ENCODE data around the gene KLHL21.
A peak's percentile ranks its signal among the peaks of the same experiment; 100 is the strongest.
"Not testable (repeated sequence)": the region's sequence is repeated elsewhere in the genome, so short reads cannot be mapped to it uniquely, and the experiment has no call there.

The KLHL21 gene, protein sequence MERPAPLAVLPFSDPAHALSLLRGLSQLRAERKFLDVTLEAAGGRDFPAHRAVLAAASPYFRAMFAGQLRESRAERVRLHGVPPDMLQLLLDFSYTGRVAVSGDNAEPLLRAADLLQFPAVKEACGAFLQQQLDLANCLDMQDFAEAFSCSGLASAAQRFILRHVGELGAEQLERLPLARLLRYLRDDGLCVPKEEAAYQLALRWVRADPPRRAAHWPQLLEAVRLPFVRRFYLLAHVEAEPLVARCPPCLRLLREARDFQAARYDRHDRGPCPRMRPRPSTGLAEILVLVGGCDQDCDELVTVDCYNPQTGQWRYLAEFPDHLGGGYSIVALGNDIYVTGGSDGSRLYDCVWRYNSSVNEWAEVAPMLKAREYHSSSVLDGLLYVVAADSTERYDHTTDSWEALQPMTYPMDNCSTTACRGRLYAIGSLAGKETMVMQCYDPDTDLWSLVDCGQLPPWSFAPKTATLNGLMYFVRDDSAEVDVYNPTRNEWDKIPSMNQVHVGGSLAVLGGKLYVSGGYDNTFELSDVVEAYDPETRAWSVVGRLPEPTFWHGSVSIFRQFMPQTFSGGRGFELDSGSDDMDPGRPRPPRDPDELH

DNA sequence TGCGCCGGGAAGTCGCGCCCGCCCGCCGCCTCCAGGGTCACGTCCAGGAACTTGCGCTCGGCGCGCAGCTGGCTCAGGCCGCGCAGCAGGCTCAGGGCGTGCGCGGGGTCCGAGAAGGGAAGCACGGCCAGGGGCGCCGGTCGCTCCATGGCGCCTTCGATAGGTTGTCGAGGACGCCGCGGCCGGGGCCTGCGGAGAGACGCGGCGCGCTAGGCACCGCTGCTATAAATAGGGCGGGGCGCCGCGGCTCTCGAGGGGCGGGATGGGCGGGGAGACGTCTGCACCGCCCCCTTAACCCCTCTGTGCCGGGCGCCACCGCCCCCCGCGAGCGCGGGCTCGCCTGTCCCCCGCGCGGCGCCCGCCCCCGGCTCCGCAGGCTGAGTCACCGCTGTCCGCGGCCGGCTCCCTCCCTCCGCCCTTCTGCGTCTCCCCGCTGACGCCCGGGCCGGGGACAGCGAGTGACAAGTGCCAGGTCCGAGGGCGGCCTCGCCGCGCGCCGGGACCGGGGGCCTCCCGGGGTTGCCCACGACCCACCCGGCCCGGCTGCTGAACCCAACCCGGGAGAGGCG is at the start of gene KLHL21:
KLHL21 (minus strand) TSS at position 201 of the 569 bp plus-strand sequence; CDS start at position 149, 52 bp downstream.
- peak; percentile 83 for DNase-seq

GRCh38 chr1:6651909-6652308 is 49.2 kb upstream of the KLHL21 start:
- no peak for DNase-seq

DNA sequence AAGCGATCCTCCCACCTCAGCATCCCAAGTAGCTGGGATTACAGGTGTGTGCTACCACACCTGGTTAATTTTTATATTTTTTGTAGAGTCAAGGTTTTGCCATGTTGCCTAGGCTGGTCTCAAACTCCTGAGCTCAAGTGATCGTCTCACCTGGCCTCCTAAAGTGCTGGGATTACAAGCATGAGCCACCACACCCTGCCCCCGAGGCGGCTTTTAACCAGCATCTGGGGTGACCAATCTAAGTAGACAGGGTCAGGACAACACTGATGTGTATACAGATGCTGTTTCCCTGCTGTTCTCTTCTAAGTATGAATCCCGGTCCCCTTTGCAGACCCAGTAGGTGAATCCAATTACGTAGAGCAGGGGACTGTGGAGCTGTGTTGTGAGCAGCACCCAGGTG is 45.9 kb upstream of the KLHL21 start:
- DNase-seq, result no peak

- peak; percentile 8 for DNase-seq
Observed at GRCh38 chr1:6646499-6647148, 44.0 kb upstream of the KLHL21 start.

DNA sequence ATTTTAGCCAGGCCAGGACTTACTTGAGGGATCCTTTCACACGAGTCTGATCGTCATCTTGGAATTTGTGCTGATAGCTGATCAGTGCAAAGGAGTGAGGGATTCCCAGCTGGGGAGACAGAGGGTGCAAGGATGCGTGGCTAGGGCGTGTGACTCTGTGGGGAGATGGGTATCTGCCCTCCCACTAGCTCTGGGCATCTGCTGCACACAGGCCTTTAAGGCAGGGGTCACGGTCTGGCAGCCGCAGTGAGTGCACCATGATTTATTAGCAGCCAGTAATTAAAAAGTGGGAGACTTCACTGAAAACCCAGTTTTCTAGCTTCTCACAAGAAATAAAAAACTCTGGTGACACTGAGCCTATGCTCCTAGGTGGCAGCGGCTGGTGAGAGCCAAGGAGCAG is 42.3 kb upstream of the KLHL21 start:
- DNase-seq, result no peak

DNA sequence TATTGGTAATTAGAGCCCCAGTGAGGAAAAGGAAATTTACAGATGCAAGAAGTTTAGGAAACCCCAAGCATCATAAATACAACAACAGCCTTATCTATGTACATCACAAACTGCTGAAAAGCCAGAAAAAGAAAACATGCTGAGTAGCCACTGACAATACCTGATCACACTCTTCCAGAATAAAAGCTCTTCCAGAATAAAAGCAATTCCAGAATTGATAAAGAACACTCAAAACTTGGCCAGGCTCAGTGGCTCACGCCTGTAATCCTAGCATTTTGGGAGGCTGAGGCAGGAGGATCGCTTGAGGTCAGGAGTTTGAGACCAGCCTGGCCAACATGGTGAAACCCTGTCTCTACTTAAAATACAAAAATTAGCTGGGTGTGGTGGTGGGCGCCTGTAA is 38.2 kb upstream of the KLHL21 start:
- not testable (repeated sequence) for DNase-seq

DNA sequence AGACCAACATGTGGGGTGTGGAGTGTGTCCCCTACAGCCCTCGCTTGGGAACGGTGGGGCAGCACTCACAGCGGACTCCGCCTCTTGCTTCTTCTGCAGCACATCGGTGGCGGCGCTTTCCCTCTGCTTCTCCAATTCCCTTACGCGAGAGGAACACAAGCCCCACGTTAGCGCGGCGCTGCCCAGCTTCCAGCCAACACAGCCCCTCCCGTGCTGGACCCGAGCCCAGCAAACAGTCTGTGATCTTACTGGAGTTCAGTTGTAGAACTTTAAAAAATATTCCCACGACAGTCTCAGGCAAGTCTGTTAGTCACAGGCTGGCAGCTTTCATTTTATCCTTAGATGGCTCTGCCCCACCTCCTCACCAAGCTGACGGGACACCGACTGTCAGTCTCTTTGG is 35.6 kb upstream of the KLHL21 start:
- no peak for DNase-seq

GRCh38 chr1:6637770-6638169 is 35.1 kb upstream of the KLHL21 start:
- no peak for DNase-seq

GRCh38 chr1:6636778-6637177 is 34.1 kb upstream of the KLHL21 start:
- DNase-seq, result not testable (repeated sequence)

DNA sequence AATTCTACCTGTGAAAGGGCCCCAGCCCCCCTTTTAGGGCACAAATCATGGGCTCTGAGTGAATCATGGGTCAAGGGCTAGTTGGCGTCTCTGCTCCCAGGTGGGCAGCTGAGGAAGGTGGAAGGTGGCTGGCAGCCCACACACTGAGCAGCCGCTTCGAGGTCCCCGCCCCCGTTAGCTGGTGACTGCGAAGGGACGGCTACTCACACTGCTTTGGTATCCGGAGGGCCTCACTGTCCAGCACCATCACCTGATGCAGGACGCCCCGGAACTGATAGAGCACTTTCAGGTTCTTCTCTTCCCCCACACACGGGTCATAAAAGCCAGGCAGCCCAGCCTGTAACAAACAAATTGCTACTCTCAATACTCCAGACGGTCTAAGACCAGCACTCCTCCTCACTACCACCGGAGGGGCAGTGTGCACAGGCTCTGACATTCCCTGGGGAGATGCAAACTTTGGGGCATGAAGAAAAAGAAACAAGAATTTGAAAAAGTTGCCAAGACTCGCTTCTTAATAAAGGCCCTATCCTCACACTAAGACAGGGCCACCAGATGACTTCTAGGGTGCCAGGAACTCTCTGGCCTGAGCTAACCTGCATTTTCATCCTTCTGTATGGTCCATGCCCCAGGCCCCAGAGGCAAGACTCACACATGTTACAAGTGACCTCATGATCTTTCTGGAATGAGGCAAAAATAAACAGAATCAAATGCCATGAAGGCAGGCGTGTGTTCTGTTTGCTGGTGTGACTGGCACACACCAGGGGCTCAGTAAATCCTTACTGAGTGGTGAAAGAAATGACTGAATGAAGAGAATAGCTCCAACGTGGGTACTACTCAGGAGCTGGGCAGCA is 33.5 kb upstream of the KLHL21 start:
- no peak for DNase-seq

DNA sequence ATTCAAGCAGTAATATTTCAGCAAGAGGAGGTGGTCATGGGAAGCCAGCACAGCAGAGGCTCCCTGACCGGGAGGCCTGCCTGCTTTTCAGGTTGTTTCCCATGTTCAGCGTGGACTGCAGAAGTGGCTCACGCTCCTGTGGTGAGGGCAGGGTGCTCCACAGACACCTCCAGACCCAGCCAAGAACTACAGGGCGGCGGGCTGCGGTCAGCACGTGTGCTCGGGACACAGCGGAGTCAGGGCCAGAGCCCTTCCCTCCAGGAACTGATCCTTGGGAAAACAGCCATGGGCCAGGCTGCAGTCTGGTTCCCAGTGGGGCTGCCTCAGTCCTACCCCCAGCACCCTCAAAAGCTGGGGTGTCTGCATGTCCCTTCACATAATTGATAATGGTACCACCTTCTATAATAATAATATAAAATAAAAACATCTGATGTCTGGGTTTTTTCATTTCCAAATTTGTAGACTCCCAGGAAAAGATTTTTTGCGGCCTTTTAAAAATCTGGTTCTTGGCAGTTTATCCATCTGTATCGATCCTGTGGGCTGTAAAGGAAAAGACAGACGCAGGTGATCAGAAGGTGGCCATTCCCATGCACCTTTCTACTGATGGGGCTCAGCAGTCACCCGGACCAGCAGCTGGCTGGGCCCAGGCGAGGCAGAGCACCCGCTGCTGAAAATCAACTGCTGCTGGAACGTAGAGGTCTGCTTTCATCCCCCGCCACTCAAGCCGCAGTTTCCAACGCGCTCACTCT is 32.7 kb upstream of the KLHL21 start:
- no peak for DNase-seq

- DNase-seq, result peak; percentile 17
Observed at GRCh38 chr1:6634371-6635052, 31.8 kb upstream of the KLHL21 start.

DNA sequence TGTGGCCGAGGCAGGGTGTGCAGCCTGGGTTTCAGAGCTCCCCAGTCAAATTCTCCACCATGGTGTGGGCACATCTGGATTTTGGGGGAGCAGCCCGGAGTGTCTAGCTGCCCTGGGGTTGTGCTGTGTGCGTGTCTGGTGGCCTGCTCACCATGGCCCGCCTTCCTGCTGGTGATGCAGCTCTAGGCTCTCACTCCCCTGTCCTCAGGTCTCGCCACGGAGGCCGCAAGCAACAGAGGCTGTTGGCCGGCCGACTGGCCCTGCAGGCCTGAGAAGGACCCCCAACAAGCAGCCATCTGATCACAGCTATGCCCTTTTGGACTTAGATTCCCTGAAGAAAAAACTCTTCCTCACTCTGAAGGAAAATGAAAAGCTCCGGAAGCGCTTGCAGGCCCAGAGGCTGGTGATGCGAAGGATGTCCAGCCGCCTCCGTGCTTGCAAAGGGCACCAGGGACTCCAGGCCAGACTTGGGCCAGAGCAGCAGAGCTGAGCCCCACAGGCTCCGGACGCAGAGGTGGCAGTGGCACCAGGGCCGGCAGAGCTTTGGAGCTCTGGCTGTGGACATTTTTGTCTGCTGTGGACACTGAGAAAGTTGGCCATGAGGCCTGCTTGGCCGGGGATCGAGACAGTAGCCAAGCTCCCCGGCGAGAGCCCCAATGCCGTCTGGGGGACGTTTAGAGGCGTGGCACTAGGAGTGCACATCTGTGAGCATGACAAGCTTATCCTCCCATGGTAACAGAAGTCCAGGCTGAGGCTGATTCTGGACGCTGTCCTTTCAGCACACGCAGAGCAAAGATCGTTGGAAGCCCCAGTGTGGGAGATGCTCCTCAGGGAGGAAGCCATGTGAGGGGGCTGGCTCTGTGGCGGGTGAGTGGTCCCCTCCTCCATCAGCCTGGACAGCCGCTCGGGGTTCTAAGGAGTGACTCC is 30.2 kb upstream of the KLHL21 start:
- DNase-seq, result no peak

GRCh38 chr1:6631058-6631457 is 28.4 kb upstream of the KLHL21 start:
- DNase-seq, result no peak

GRCh38 chr1:6630027-6630426 is 27.4 kb upstream of the KLHL21 start:
- no peak for DNase-seq

DNA sequence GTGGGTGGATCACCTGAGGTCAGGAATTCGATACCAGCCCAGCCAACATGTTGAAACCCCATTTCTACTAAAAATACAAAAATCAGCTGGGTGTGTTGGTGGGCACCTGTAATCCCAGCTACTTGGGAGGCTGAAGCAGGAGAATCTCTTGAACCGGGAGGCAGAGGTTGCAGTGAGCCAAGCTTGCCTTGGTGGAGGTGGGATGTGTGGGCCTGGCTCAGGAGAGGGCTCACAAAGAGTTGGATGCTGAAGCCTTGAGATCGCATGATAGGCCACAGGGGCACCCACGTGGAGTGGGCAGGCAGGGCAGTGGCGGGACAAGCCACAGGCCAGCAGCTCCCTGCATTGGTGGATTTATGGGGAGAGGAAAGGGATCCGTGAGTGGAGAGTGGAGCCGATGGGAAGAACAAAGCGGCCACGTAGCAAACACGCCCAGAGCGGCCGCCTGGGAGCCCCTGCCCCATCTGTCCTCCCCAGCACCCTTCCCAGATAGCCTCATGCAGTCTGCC is 26.4 kb upstream of the KLHL21 start:
- DNase-seq, result no peak

DNA sequence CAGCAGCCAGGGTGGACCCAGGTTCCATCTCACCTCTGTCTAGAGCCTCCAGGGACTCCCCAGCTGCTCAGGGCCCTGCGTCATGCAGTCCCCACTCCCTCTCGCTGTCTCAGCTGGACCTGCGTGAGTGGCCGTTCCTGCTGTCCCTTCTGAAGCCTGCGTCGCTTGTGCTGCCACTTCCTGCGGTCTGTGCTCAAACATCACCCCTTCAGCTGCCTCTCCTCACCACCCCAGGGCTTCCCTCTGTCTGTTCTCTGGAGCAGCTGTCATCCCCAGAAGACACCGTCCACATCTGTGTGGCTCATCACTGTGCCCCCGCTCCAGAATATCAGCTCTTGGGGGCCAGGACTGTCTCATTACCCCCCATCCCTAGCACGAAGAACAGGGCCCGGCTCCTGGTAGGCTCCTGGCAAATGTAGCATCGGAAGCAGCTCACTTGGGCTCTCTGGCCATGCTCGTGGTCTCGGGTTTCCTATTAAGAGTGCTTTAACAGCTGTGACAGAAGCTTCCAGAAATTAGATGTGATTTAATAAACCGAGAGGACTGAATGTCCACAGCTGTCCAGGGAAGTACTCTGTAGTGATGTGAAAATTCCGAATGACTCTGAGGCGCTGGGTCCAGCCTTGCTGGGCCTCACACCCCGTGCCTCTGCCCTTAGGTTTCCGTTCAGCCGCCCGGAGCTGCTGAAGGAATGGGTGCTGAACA is 25.3 kb upstream of the KLHL21 start:
- DNase-seq, result no peak

DNA sequence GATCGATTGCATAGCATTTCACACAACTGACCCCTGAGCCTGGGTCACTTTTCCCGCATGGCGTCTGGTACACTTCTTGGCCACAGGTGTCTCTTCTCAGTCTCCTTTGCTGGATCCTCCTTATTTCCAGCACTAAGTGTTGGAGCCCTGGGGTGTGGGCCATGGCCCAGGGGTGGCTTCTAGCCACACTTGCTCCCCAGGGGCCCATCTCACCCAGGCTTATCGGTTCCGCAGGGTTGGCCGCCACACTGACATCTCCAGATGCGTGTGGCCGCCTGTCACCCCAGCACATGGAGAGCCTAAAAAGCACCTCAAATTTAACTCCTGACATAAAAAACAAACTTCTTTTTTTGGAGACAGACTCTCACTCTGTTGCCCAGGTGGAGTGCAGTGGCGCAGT is 24.4 kb upstream of the KLHL21 start:
- DNase-seq, result no peak

DNA sequence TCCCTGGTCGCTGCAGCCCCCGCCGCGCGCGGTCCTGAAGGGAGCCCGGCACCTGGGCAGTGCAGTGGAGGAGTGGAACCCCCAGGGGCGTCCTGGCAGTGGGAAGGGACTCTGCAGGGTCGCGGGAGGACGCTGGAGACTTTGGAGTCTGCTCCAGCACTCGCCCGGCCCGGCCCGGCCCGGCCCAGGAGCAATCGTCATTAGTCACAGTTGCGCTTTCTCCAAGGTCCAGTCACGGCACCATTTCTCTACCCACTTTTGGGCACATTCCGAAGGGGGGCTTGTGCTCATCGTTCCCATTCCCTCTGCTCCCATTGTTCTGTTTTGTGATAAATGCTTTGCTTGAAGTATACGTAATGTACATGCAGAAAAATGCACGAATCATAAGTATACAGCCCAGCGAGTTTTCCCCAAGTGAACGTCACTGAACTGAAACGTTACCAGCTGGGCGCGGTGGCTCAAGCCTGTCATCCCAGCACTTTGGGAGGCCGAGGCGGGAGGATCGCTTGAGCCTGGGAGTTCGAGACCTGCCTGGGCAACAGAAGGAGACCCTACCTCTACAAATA is 23.0 kb upstream of the KLHL21 start:
- DNase-seq, result no peak

Data from activated T-cell treated with anti-CD3 and anti-CD28 coated beads for 4 hours (primary cell).